GM21529 (cell line): ENCODE measurements around the gene SH2B2.

Experiments
- ATAC-seq: cut with Tn5 transposase; IDR thresholded peaks from one replicate; pipeline ENCODE4 v1.9.1; 2021; ENCODE audit not compliant: unreplicated experiment

SH2B2 gene

DNA sequence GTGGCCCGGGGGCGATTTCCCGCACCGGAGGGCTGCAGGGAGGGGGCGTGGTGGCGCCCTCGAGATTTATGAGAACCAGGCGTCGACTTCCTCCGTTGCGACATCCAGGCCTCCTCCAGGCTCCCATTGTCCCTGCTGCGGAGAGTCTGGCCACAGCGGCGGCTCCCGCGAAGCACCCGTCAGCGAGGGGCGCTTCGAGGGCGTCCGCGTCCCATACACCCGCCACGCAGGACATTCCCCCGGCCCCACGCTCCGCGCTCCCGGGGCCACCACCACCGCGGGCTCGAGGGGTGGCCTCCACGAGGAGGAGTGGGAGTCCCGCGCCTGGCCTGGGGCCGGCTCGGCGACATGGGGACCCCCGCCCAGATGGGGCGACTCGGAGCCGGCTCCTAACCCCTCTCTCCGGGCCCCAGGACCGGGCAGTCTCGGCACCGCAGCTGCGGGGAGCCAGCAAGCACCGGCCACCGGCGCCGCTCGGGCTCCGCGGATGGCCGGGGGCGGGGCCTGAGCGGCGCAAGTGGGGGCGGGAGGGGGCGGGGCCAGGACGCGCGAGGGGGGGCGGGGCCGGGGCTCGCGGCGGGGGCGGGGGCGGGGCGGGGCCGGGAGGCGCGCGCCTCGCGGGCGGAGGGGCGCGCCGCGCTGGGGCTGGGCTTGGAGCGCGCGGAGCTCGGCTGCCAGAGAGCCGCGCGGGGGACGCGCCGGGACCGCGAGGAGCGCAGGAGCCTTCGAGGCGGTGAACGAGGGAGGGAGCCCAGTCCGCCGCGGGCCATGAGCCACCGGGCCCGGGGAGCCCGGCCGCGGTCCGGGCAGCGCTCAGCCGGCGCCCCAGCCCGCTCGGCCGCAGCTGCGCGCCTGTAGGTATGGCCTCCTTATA is at the start of gene SH2B2:
TSS of gene SH2B2 (plus strand) at position 632 of the 874 bp plus-strand sequence. CDS start 13,683 bp downstream, outside the sequence.
- peak; percentile 21 for ATAC-seq

DNA sequence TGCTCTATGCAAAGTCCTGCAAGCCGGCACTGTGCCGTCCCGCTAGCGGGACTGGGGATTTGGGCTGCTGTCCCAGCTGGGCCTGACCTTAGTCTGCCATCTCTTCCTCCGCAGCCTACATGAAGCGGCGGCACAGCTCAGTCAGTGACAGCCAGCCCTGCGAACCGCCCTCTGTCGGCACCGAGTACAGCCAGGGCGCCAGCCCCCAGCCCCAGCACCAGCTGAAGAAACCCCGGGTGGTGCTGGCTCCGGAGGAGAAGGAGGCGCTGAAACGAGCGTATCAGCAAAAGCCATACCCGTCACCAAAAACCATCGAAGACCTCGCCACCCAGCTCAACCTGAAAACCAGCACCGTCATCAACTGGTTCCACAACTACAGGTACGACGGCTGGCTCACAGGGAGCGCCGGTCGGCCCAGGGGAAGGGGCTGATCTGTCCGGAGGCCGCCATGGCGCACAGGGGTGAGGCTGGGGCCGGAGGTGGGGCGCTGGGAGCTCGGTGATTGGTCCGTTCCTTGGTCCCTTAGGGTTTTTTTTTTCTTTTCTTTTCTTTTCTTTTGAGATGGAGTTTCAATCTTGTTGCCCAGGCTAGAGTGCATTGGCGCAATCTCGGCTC is 47.4 kb upstream of the SH2B2 start:
- no peak for ATAC-seq

DNA sequence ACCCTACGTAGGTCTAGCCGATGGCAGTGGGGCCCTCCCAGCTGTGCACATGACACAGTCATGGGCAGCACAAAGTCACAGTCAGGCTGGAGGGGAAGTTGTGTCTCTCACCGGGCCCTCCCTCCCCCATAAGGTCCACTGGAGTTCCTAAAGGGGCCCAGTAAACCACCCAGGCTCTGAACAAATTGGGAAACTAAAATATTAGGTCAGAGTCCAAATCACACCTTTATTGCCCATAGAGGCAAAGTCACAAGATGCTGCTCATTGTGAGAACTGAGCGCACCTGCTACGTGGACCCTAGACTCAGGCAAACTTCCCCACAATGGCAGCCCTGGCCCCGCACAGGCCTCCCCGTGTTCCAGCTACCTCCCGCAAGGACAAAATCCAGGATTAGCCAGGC is 45.2 kb upstream of the SH2B2 start:
- no peak for ATAC-seq

DNA sequence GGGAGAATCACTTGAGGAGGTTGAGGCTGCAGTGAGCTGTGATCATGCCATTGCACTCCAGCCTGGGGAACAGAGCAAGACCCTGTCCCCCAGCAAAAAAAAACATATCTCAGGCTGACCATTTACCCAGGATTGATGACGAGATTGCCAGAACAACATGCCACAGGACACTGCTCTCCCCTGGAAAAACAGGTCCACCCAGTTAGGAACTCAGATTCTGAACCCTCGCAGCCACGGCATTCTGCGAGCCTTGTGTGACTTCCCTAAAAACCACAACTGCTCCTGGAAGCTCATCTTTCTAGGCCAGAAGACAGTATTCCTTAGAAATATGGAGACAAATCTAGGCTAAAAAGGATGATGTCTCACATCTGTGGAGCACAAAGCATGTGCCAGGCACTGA is 42.1 kb upstream of the SH2B2 start:
- ATAC-seq: no peak

DNA sequence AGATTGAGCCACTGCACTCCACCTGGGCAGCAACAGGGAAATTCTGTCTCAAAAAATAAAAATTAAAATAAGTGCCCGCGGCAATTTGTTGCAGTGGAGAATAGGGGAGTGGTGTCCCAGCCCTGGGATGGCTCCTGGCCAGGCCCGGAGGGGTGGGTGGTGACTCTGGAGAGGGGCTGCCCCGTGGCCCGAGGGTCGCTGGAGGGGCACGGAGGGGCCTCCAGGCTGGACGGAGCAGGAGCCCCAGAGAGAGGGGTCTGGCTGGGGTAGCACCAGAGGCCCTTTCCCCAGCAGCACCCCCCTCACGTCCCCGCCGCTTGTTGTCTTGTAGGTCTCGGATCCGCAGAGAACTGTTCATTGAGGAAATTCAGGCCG is 38.6 kb upstream of the SH2B2 start:
- ATAC-seq: no peak

DNA sequence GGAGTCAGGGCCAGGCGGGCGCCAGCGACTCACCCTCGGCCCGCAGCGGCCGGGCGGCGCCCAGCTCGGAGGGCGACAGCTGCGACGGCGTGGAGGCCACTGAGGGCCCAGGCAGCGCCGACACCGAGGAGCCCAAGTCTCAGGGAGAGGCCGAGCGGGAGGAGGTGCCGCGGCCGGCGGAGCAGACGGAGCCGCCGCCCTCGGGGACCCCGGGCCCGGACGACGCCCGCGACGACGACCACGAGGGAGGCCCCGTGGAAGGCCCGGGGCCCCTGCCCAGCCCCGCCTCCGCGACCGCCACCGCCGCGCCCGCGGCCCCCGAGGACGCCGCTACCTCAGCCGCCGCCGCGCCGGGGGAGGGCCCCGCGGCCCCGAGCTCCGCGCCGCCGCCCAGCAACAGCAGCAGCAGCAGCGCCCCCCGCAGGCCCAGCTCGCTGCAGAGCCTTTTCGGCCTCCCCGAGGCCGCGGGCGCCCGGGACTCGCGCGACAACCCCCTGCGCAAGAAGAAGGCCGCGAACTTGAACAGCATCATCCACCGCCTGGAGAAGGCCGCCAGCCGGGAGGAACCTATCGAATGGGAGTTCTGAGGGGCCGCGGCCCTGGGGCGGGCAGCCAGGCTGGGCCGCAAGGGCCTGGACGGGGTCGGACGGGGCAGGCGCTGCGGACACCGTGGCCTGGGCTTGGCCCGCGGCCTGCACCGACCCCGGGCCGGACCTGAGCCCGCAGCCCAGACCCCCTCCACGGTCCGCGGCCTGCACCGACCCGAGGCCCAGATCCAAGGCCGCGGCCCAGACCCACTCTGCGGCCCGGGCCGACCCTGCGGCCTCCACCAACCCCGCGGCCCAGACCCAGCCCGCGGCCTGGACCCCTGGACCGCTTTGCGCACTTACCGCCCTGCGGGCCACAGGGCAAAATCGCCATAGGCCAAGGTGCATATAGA is 37.9 kb upstream of the SH2B2 start:
- ATAC-seq: no peak

DNA sequence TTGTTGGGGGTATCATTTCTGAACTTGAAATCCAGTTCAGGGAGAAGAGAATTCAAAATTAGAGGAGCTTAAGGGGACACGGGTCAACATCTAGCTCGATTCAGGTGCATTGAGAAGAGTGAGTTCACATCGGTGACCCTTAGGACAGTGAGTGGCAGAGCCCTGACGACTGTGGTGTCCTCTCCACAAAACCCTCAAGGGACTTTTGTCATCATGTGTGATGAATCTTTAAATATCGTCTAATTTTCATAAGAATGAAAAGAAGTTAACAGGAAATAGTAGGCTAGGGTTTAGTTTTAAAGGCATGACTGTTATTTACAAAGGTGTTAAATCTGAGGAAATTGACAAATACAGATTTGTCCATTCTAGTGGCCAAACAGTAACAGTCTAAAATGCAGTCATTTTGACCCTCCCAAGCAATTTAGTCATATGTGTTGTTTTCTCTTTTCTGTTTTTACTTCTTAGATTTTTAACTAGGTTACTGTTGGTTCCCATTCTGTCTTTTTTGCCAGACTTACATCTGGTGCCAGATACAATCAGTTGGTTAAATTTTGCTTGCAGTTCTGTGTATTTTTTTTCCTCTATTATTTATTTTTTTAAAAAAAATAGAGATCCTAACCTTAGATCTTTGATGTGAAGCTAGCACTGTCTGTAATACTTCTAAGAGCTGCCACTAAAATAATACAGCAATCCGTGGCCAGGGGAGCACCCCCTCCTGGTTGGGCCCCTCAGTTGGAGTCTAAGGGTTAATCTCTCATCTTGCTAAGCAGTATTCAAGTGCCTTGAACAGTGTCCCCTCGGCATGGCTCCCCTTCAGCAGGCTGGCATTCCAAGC is 34.9 kb upstream of the SH2B2 start:
- ATAC-seq: no peak

DNA sequence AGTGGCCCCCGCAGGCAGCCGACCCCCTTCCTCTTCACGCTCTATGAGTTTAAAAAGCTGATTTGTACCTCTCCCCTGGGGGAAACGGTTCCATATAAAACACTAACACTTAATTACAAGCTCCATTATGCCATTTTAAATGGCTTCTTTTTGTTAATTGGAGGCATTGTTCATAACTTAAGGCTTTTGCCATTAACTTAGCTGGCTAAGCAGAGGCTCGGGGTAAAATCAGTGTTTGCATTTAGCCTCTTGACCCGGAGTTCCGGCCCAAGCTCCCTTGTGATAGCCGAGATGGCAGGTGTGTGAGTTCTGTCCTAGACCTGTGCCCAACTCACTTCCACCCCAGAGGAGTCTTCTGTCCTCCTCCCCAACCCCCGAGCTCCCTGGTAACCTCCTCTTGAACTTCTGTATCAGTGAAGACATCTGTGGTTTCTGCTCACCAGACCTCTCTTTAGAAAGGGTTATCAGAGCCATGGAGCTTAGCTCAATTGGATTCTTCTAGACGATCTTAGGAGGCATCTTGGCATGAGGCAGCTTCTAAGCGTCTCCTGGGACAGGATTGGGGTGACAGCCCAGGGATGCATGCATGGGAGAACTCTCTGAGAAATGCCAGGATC is 34.2 kb upstream of the SH2B2 start:
- no peak for ATAC-seq

DNA sequence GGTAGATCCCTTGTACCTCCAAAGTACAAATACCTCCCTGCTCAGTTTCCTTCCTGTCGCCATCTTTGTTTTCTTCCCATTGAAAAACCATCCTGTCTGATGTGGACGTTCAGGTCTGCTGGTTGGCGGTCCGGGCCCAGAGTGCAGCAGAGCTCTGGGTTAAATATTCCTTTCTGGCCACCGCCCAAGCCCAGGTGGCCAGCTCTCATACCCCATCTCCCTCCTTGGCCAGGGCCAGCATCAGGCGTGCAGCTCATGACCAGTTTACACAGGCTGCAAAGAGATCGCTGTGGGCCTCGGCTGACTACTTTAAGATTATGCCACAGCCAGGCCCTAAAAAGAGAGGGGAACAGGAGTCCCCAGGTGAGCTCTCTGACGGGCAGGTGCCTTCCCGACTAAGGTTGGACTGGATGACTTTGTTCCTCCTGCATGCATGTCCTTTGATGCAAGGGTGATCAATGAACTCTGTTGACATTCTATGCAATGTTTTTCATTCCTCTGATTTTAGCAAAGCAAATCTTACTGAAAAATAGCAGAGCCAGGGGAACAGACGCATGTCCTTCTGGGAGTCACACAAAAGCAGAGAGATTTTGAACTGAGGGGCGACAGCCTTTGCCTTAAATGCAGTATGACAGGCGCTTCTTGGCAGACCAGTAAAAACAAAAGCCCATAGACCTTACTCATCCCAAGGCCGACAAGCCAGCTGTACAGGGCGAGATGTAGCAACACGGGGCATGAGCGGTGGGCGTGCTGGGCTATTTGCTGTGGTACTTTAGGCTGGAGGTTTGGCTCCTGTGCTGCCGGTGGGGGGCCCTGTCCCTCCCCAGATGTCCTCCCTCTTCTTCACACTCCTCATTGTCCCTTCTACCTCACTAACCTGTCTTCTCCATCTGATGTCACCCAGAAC is 33.3 kb upstream of the SH2B2 start:
- no peak for ATAC-seq

DNA sequence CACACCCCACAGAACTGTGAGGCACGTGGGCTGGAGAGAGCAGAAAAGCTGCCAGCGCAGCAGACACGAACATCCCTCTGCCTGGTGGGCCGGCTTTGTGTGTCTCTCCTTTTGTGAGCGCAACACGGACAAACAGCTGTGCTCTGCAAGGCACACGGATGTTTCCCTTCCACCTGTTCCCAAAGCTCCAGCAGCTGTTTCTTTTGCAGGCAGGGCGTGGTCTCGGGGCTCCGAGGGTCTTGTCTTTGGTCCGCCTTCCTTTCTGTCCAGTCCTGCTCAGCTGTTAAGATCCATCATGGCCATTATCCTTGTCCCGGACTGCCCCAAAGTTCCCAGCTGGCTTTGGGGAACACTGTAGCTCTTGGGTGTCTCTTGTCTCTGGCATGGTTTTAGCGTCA is 32.7 kb upstream of the SH2B2 start:
- no peak for ATAC-seq

DNA sequence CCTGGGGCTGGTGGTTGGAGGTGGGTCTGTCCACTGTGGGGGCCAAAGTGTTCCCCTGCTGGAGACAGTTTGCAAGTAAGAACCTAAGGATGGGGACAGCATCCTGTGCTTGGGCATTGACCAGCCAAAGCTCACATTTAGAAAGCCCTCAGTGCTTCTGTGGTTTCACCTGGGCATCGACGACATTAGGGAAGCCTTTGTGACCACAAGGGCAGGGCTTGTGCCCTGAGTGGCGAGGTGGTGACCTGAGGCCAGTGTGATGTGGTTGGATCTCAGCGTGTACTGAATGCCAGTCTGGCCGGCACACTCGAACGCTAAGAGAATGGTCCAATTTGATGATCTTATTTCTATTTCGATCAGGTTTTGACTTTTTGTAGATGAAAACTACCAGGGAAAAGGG is 32.1 kb upstream of the SH2B2 start:
- no peak for ATAC-seq

DNA sequence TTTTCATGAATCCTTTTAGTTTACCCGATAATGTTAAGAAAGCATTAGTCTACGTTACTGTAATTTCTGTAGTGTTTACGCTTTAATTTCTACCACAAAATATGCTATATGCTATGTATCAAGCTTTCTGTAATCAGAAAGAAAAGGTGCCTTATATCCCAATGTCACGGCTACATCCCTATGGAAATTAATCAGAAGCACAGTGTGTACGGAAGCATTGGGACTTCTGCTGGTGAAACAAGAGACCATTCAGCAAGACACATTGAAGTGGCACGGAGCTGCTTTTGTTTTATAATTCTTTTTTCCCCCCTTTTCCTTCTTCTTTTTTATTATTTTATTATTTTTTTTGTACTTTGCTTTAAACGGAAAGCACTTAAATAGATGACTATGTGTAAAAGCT is 31.2 kb upstream of the SH2B2 start:
- ATAC-seq: no peak

DNA sequence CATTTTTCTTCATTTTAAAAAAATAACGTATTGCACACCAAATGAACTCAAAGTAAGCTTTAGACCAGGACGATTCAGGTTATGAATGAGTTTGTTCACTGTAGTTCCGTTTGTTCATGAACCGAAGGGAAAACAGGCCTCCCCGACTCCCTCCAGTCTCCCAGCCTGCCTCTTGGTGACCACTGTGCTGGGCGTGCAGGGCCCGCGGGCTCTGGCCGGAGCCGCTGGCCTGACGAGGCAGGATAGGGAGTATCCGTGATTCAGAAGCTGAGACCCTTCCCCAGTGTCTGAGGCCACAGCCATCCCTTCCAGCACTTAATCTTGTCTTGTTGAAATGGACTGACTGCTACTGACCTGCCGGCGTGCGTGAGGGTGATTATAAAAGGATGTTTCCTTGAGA is 30.8 kb upstream of the SH2B2 start:
- ATAC-seq: no peak

DNA sequence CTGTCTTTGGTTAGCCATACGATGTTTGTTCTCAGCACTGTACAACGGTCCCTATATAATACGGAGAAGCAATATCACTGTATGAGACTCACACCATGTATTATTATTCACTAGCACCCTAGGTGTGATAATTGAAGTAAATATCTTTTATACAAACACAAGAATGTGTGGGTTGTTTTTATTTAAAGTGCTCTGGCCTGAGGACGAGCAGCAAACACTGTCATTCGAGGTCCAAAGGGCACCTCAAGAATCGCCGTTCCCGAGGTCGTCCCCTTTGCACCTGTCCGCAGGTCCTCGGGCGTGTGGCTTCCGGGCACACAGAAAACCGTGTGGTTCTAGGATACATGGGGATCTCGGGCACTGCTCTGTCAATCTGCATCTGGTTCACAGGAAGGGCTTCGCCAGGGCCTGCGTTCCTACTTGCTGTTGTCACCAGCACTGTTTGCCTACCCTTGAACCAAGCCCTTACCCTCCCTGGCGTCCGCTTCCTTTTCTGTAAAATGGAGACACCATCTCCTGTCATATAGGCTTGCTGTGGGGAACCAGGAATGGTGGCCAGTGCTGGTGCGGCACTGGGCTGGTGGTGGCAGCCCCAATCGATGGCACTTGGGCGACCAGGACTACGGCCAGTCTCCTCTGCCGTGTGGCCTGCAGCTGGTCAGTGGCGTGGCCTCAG is 28.5 kb upstream of the SH2B2 start:
- ATAC-seq: no peak

DNA sequence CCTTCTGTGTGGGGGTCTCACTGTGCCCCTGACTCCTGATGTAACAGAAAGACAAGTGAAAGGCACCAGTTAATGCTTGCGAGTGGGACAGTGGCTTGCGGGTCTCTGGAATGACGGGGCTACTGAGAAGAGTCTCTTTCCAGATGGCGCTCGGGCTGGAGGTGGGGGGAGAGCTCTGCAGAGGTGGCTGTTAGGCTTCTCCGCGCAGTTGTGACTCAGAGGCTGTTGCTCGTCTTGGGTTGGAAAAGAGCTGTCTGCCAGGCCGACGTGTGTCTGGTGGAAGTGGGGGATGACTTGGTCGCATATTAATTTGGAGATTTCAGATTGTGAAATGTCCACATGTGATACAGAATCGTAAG is 27.9 kb upstream of the SH2B2 start:
- no peak for ATAC-seq

DNA sequence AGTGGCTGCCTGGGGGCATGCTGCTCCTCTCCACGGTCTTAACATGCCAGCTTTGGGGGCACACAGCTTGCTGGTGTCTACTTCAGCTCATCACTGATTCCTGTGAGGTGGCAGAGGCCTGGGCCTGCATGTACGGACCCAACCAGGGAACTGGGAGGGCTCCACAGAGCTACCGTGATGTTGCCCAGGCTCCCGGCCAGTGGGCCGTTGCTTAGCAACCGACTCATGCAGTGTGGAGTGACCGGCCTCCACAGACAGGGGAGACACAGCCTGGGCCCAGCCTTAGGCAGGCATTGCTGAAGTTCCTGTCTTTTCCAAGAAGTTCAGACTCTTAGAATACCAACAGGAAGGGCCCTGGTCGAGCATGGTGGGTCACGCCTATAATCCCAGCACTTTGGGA is 25.8 kb upstream of the SH2B2 start:
- ATAC-seq: no peak

DNA sequence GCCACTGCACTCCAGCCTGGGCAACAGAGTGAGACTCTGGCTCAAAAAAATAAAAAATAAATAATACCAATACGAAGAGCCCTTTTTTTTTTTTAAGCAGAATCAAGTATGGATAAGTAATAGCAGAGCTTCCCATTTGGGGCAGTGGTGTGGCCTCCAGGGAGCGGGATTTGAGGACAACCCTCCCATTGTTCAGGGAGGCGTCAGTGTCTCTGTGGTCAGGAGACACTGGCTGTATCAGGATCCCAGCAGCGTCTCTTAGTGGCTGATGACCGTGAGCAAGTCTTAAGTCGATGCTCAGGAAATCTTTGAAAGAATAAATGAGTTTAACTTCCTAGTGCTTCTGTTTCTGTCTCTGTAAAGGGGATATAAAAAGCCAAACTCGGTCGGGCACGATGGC is 25.2 kb upstream of the SH2B2 start:
- no peak for ATAC-seq

DNA sequence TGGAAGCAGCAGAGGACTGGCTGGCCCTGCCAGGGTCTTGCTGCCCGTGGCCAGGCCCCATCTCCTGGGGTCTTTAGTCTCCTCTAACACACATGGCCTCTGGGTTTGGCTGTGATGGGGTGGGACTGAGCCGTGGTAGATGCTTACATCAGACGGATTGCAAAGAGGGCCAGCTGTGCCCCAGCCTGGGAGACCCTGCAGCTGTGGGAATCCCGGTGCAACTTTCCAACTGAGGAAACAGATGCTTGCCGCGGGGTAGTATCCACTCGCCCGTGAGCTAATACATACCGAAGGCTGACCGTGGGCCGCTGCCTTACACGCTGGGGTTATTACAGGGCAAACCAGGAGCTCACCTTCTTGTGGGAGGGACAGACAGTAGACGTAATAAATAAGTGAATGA is 24.1 kb upstream of the SH2B2 start:
- no peak for ATAC-seq

DNA sequence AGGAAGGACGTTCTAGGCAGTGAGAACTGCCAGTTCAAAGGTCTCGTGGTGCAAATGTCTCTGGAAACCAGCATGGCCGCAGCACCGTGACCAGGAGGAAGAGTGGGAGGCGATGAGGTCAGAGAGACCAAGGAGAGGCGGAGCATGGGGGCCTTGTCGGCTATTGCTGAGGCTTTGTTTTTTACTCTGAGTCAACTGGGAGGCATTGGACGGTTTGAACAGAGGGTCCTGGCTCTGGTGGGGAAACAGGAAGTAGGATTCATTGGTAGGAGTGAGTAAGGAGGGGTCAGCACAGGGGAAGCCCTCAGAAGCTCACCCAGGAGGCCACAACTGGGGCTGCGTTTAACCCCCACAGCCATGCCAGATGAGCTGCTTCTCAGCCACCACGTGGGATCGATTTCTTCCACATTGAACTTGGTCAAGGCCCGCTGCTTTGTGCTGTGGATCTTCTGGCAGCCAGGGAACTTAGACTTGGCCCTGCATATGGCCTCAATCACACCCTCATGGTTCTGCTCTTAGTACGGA is 22.2 kb upstream of the SH2B2 start:
- ATAC-seq: no peak
